Keratinocyte (primary cell): ENCODE measurements around the gene HSPG2. TPM values are rescaled to one million over a fixed set of nuclear protein-coding genes. Genes with fewer than 3 reads are reported as not detected.

Source experiments
- DNase-seq: peaks from one replicate; pipeline ENCODE4 v3.0.0-alpha.2; 2011; ENCODE audit warnings: low read depth, missing footprints, low spot score
- FAIRE-seq: peaks from 2 replicates; lab custom pipeline; 2011; peaks lifted over from hg19 to GRCh38; lab: Jason Lieb, UNC
- H2AFZ ChIP-seq: 2 replicates; pipeline ENCODE4 v1.6.0; 2012; ENCODE audit warnings: low read length, control low read depth, inconsistent platforms; ENCODE audit not compliant: control insufficient read depth
- H3K27ac ChIP-seq: 2 replicates; pipeline ENCODE4 v1.5.1; 2011; ENCODE audit warnings: low read length; ENCODE audit not compliant: control insufficient read depth, insufficient read depth
- H3K27me3 ChIP-seq: 3 replicates; pipeline ENCODE4 v1.6.0; 2011; ENCODE audit warnings: low read length; ENCODE audit not compliant: control insufficient read depth, insufficient read depth; ENCODE audit errors: extremely low read depth
- H3K36me3 ChIP-seq, 2 experiments: 2 replicates in 1 of 2; 3 replicates in 1 of 2; pipeline ENCODE4 v1.5.1; 2011; ENCODE audit warnings: low read length in 2 of 2, mild to moderate bottlenecking in 1 of 2; ENCODE audit not compliant: control insufficient read depth in 2 of 2, insufficient read depth in 2 of 2; ENCODE audit errors: extremely low read depth in 1 of 2
- H3K4me1 ChIP-seq: 3 replicates; pipeline ENCODE4 v1.5.1; 2011; ENCODE audit warnings: low read length; ENCODE audit not compliant: control insufficient read depth, insufficient read depth; ENCODE audit errors: extremely low read depth
- H3K4me2 ChIP-seq: 3 replicates; pipeline ENCODE4 v1.6.0; 2011; ENCODE audit warnings: low read depth, low read length; ENCODE audit not compliant: control insufficient read depth, insufficient read depth; ENCODE audit errors: extremely low read depth
- H3K4me3 ChIP-seq, 3 experiments: fragments of 200-600 bp in 1 of 3; sonication (generic) in 1 of 3; 2 replicates in 2 of 3; 3 replicates in 1 of 3; pipeline ENCODE4 v1.5.1; 2011 to 2016; ENCODE audit warnings: low read length in 3 of 3, mild to moderate bottlenecking in 3 of 3, control low read depth in 2 of 3, inconsistent platforms in 1 of 3, low read depth in 1 of 3, mixed read lengths in 1 of 3, mixed run types in 1 of 3, moderate library complexity in 1 of 3; ENCODE audit not compliant: control insufficient read depth in 2 of 3, insufficient read depth in 2 of 3; ENCODE audit errors: extremely low read depth in 1 of 3
- H3K79me2 ChIP-seq: 2 replicates; pipeline ENCODE4 v1.6.0; 2012; ENCODE audit warnings: low read length; ENCODE audit not compliant: control insufficient read depth, insufficient read depth
- H3K9ac ChIP-seq: 3 replicates; pipeline ENCODE4 v1.6.0; 2011; ENCODE audit warnings: low read length; ENCODE audit not compliant: control insufficient read depth, insufficient read depth; ENCODE audit errors: extremely low read depth
- H3K9me1 ChIP-seq: 3 replicates; pipeline ENCODE4 v1.6.0; 2011; ENCODE audit warnings: low read length; ENCODE audit not compliant: control insufficient read depth, insufficient read depth; ENCODE audit errors: extremely low read depth
- H3K9me3 ChIP-seq: 2 replicates; pipeline ENCODE4 v1.5.1; 2012; ENCODE audit warnings: low read depth, low read length; ENCODE audit not compliant: control insufficient read depth
- H4K20me1 ChIP-seq: 3 replicates; pipeline ENCODE4 v1.6.0; 2011; ENCODE audit warnings: low read length; ENCODE audit not compliant: control insufficient read depth, insufficient read depth; ENCODE audit errors: extremely low read depth
- CTCF ChIP-seq, 3 experiments: IDR thresholded peaks in 1 of 3; conservative IDR thresholded peaks in 1 of 3; optimal IDR thresholded peaks in 1 of 3; 2 replicates in 2 of 3; 3 replicates in 1 of 3; pipeline versions ENCODE3 to v1.5.1; 2011; ENCODE audit warnings: low read length in 3 of 3, mild to moderate bottlenecking in 3 of 3, moderate library complexity in 2 of 3, control low read depth in 1 of 3, inconsistent platforms in 1 of 3; ENCODE audit not compliant: insufficient read depth in 2 of 3; ENCODE audit errors: extremely low read depth in 1 of 3
- EZH2 ChIP-seq: IDR thresholded peaks from one replicate; pipeline ENCODE4 v1.6.1; 2012; ENCODE audit warnings: inconsistent platforms, mild to moderate bottlenecking, low read length, moderate library complexity
- dilution Hi-C: fragments of 300-500 bp; cut with MboI; formaldehyde crosslinking; loops from one replicate; pipeline ENCODE4 v1.7.0; 2020; ENCODE audit warnings: low sequenced_read_pairs; ENCODE audit not compliant: extremely low pct_ligation_motif_present
- polyA plus RNA-seq, 5 experiments: library from polyadenylated mRNA; depleted of rRNA in 3 of 5; stranded (reverse) in 3 of 5; stranded (forward) in 1 of 5; unstranded in 1 of 5; fragments of >200 nt; gene quantifications; 1 replicate in 1 of 5; 2 replicates in 3 of 5; 3 replicates in 1 of 5; pipeline versions ENCODE4 v1.2.1 to v1.2.3, GENCODE V29; 2011 to 2012; ENCODE audit warnings: missing spikeins in 2 of 5, low read depth in 1 of 5, low replicate concordance in 1 of 5

The HSPG2 gene
- polyA plus RNA-seq, 1 donor (not counting 4 experiments of a cell fraction or from before 2014, with no cell fraction given), result 9.0 TPM

GRCh38 chr1:21873761-21874160 lies 63.3 kb downstream of the HSPG2 start:
- Histone ChIP-seq H3K79me2 (no peaks in the 10 kb centered on the region), H3K9ac (no peak overlapping the region), H3K9me1 (peaks cover 2% of the 10 kb centered on the region), H3K4me1 (peaks cover 14% of the 10 kb centered on the region), H4K20me1 (no peaks in the 10 kb centered on the region), H3K9me3 (no peaks in the 10 kb centered on the region), H3K4me3 (no peak overlapping the region), H2AFZ (no peak overlapping the region), H3K36me3 (peaks cover 27 to 56% of the 10 kb centered on the region in 2 experiments), H3K27me3 (no peaks in the 10 kb centered on the region), H3K4me2 (no peak overlapping the region), H3K27ac (no peak overlapping the region)
- FAIRE-seq (no peak), DNase-seq (no peak)
- dilution Hi-C loops, result no loop called here
- no peak for TF ChIP-seq CTCF (optimal IDR thresholded peaks at IDR 0.05 in 1 of 3, IDR thresholded peaks at IDR 0.05 in 1 of 3, conservative IDR thresholded peaks at IDR 0.05 in 1 of 3; ENCODE audit: extremely low read depth in 1 of 3, insufficient read depth in 2 of 3, low read length in 3 of 3)
- TF ChIP-seq EZH2, result no peak

- no peak overlapping the region for H3K4me3 ChIP-seq
- H3K4me1 ChIP-seq, result peaks cover 14% of the 10 kb centered on the region
- H3K9me1 ChIP-seq, result peaks cover 2% of the 10 kb centered on the region
- H3K9me3 ChIP-seq, result no peaks in the 10 kb centered on the region
- H3K27ac ChIP-seq, result no peak overlapping the region
- no peaks in the 10 kb centered on the region for H3K79me2 ChIP-seq
- no peaks in the 10 kb centered on the region for H4K20me1 ChIP-seq
- TF ChIP-seq EZH2 (no peak), CTCF (optimal IDR thresholded peaks at IDR 0.05 in 1 of 3, IDR thresholded peaks at IDR 0.05 in 1 of 3, conservative IDR thresholded peaks at IDR 0.05 in 1 of 3; ENCODE audit: extremely low read depth in 1 of 3, insufficient read depth in 2 of 3, low read length in 3 of 3) (no peak)
- FAIRE-seq (no peak), DNase-seq (no peak)
- H3K4me2 ChIP-seq, result no peak overlapping the region
- peaks cover 27 to 54% of the 10 kb centered on the region in 2 experiments for H3K36me3 ChIP-seq
- H2AFZ ChIP-seq, result no peak overlapping the region
- dilution Hi-C loops, result no loop called here
- no peaks in the 10 kb centered on the region for H3K27me3 ChIP-seq
- H3K9ac ChIP-seq, result no peak overlapping the region
These were observed 63.9 kb downstream of the HSPG2 start for GRCh38 chr1:21873174-21873573.
